GM06990 (cell line): ENCODE results near the gene VWA5A.
A peak's percentile ranks its signal among the peaks of the same experiment; 100 is the strongest.

Experiments
- DNase-seq: peaks from one replicate; pipeline ENCODE4 v3.0.0-alpha.2; 2011; ENCODE audit not compliant: insufficient read length; ENCODE audit errors: extremely low read depth
- H3K27me3 ChIP-seq: replicated peaks from 2 replicates; pipeline ENCODE4 v1.6.0; 2011; ENCODE audit warnings: low read length; ENCODE audit not compliant: control insufficient read depth, insufficient read depth
- H3K36me3 ChIP-seq: 2 replicates; pipeline ENCODE4 v1.5.1; 2011; ENCODE audit warnings: low read length; ENCODE audit not compliant: control insufficient read depth, insufficient read depth
- H3K4me3 ChIP-seq: replicated peaks from 2 replicates; pipeline ENCODE4 v1.5.1; 2011; ENCODE audit warnings: low read depth, mild to moderate bottlenecking, control low read depth, low read length
- TF ChIP-seq, protein P1 (sequence below): IDR thresholded peaks from 2 replicates; pipeline ENCODE4 v1.5.1; 2011; ENCODE audit warnings: low read length, control low read depth, mild to moderate bottlenecking, inconsistent platforms; ENCODE audit not compliant: insufficient read depth, poor library complexity, severe bottlenecking

VWA5A gene

GRCh38 chr11:124096364-124096763, 18.9 kb upstream of the VWA5A start:
- no peak for DNase-seq
- Histone ChIP-seq H3K4me3 (no peak overlapping the region), H3K36me3 (no peaks in the 10 kb centered on the region), H3K27me3 (no peaks in the 10 kb centered on the region)
- TF ChIP-seq, protein P1, sequence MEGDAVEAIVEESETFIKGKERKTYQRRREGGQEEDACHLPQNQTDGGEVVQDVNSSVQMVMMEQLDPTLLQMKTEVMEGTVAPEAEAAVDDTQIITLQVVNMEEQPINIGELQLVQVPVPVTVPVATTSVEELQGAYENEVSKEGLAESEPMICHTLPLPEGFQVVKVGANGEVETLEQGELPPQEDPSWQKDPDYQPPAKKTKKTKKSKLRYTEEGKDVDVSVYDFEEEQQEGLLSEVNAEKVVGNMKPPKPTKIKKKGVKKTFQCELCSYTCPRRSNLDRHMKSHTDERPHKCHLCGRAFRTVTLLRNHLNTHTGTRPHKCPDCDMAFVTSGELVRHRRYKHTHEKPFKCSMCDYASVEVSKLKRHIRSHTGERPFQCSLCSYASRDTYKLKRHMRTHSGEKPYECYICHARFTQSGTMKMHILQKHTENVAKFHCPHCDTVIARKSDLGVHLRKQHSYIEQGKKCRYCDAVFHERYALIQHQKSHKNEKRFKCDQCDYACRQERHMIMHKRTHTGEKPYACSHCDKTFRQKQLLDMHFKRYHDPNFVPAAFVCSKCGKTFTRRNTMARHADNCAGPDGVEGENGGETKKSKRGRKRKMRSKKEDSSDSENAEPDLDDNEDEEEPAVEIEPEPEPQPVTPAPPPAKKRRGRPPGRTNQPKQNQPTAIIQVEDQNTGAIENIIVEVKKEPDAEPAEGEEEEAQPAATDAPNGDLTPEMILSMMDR: no peak

DNA sequence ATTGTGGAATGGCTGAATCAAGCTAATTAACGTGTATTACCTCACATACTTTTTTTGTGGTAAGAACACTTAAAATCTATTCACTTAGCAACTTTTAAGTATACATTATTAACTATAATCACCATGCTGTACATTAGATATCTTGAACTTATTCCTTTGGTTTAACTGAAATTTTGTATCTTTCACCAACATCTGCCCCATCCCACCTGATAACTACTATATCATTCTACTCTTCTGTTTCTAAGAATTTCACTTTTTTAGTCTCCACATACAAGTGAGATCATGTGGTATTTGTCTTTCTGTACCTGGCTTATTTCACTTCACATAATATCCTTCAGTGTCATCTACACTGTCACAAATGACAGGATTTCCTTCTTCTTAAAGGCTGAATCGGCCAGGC, 17.1 kb upstream of the VWA5A start:
- no peak for DNase-seq
- H3K27me3 ChIP-seq: no peaks in the 10 kb centered on the region
- no peak overlapping the region for H3K4me3 ChIP-seq
- TF ChIP-seq, protein P1: no peak
- H3K36me3 ChIP-seq: no peaks in the 10 kb centered on the region

- H3K27me3 ChIP-seq: no peaks in the 10 kb centered on the region
- DNase-seq: no peak
- TF ChIP-seq, protein P1: no peak
Observed at GRCh38 chr11:124101737-124102136, 13.5 kb upstream of the VWA5A start.

GRCh38 chr11:124108156-124108555, 7.1 kb upstream of the VWA5A start:
- TF ChIP-seq, protein P1: peak; percentile 31

More at GRCh38 chr11:124101737-124102136, 13.5 kb upstream of the VWA5A start:
- Histone ChIP-seq H3K4me3 (no peak overlapping the region), H3K36me3 (no peaks in the 10 kb centered on the region)

GRCh38 chr11:124109377-124109776, 5.9 kb upstream of the VWA5A start:
- TF ChIP-seq, protein P1: no peak
- Histone ChIP-seq H3K4me3 (no peak overlapping the region), H3K27me3 (no peaks in the 10 kb centered on the region), H3K36me3 (no peaks in the 10 kb centered on the region)
- no peak for DNase-seq

More at GRCh38 chr11:124108156-124108555, 7.1 kb upstream of the VWA5A start:
- no peaks in the 10 kb centered on the region for H3K27me3 ChIP-seq
- no peaks in the 10 kb centered on the region for H3K36me3 ChIP-seq
- DNase-seq: no peak
- no peak overlapping the region for H3K4me3 ChIP-seq

DNA sequence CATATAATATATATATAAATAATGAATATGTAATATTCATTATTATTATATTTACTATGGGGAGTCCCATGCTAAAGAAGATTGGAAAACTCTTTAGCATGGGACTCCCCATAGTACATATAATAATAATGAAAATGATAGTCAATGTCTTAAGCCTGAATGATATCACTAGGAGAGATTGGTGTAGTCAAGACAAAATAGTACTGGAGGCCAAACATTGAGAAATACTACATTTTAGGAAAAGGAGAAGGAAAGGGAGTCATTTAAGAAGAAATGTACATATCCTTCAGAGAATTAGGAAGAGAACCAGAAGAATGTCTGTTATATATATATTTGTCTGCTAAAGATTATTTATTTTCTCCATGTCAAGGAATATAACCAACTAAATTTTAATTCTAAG, 5.0 kb upstream of the VWA5A start:
- Histone ChIP-seq H3K4me3 (no peak overlapping the region), H3K27me3 (no peaks in the 10 kb centered on the region), H3K36me3 (no peaks in the 10 kb centered on the region)
- TF ChIP-seq, protein P1: no peak
- no peak for DNase-seq
